Osteocyte (in vitro differentiated cells): ENCODE measurements around the gene IL1RAPL2. TPM values are rescaled to one million over a fixed set of nuclear protein-coding genes. Genes with fewer than 3 reads are reported as not detected.

ENCODE experiments used
- DNase-seq: peaks from one replicate; pipeline ENCODE4 v3.0.0; 2021; ENCODE audit warnings: mixed read lengths; ENCODE audit not compliant: unreplicated experiment; ENCODE audit errors: extremely low spot score
- H3K27ac Mint-ChIP-seq: one replicate; pipeline ENCODE4 v1.8.0; 2021; ENCODE audit warnings: mild to moderate bottlenecking, mixed read lengths; ENCODE audit not compliant: unreplicated experiment
- H3K27me3 Mint-ChIP-seq: one replicate; pipeline ENCODE4 v1.8.0; 2021; ENCODE audit warnings: mixed read lengths; ENCODE audit not compliant: unreplicated experiment
- H3K36me3 Mint-ChIP-seq: one replicate; pipeline ENCODE4 v1.8.0; 2021; ENCODE audit warnings: mixed read lengths; ENCODE audit not compliant: unreplicated experiment
- H3K4me1 Mint-ChIP-seq: one replicate; pipeline ENCODE4 v1.8.0; 2021; ENCODE audit warnings: mixed read lengths; ENCODE audit not compliant: unreplicated experiment
- H3K4me3 Mint-ChIP-seq: one replicate; pipeline ENCODE4 v1.8.0; 2021; ENCODE audit warnings: mild to moderate bottlenecking, moderate library complexity, mixed read lengths; ENCODE audit not compliant: unreplicated experiment
- H3K9me3 Mint-ChIP-seq: one replicate; pipeline ENCODE4 v1.8.0; 2021; ENCODE audit warnings: mixed read lengths; ENCODE audit not compliant: unreplicated experiment
- total RNA-seq: library from RNA; stranded (reverse); gene quantifications from 2 replicates; pipeline ENCODE4 v1.2.1, GENCODE V29; 2021
- TF ChIP-seq, protein P1 (sequence below): fragments of 200-600 bp; sonication (generic); IDR thresholded peaks from 2 replicates; pipeline ENCODE4 v1.5.0; 2021; ENCODE audit warnings: antibody characterized with exemption, mild to moderate bottlenecking, moderate library complexity

Gene IL1RAPL2
- total RNA-seq, 1 donor from 2014 or later: not detected

DNA sequence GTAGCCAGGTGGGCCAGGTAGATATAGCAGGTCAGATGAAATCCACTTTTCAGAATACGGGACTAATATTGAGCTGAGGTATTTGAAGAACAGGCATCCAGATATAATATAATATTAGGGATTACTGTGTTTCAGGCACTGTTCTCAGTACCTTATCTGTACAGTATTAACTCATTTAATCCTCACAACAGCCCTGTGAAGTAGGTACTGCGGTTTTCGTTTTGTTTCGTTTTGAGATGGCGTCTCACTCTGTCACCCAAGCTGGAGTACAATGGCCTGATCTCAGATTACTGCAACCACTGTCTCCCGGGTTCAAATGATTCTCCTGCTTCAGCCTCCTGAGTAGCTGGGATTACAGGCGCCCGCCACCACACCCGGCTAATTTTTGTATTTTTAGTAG is 129.6 kb downstream of the IL1RAPL2 start:
- H3K36me3 Mint-ChIP-seq: no peaks in the 10 kb centered on the region
- H3K4me1 Mint-ChIP-seq: no peaks in the 10 kb centered on the region
- H3K4me3 Mint-ChIP-seq: no peak overlapping the region
- no peaks in the 10 kb centered on the region for H3K27me3 Mint-ChIP-seq
- no peak overlapping the region for H3K27ac Mint-ChIP-seq
- H3K9me3 Mint-ChIP-seq: peaks cover 9% of the 10 kb centered on the region
- TF ChIP-seq, protein P1, sequence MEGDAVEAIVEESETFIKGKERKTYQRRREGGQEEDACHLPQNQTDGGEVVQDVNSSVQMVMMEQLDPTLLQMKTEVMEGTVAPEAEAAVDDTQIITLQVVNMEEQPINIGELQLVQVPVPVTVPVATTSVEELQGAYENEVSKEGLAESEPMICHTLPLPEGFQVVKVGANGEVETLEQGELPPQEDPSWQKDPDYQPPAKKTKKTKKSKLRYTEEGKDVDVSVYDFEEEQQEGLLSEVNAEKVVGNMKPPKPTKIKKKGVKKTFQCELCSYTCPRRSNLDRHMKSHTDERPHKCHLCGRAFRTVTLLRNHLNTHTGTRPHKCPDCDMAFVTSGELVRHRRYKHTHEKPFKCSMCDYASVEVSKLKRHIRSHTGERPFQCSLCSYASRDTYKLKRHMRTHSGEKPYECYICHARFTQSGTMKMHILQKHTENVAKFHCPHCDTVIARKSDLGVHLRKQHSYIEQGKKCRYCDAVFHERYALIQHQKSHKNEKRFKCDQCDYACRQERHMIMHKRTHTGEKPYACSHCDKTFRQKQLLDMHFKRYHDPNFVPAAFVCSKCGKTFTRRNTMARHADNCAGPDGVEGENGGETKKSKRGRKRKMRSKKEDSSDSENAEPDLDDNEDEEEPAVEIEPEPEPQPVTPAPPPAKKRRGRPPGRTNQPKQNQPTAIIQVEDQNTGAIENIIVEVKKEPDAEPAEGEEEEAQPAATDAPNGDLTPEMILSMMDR: no peak
- no peak for DNase-seq

DNA sequence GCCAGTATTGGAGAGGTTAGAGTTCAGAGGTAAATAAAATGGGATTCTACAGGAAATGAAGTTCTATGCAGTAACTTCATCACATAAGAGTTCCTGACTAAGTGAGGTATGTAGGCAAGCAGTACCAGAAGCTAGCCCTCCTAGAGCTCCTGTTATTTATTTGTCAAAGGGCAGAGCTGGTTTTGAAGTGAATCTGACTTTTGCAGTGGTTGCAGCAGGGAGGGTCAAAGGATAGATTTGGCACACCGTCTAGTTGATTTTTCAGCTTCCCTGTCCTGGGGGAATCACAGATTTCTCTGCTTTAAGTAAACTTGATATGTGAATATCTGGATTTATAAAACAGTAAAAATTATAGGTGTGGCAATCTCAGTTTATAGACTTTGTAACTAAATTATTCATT is 130.7 kb downstream of the IL1RAPL2 start:
- TF ChIP-seq, protein P1: no peak
- Mint-ChIP-seq H3K27ac (no peak overlapping the region), H3K9me3 (peaks cover 5% of the 10 kb centered on the region), H3K4me3 (no peak overlapping the region), H3K36me3 (no peaks in the 10 kb centered on the region), H3K4me1 (no peaks in the 10 kb centered on the region), H3K27me3 (no peaks in the 10 kb centered on the region)
- DNase-seq: no peak

DNA sequence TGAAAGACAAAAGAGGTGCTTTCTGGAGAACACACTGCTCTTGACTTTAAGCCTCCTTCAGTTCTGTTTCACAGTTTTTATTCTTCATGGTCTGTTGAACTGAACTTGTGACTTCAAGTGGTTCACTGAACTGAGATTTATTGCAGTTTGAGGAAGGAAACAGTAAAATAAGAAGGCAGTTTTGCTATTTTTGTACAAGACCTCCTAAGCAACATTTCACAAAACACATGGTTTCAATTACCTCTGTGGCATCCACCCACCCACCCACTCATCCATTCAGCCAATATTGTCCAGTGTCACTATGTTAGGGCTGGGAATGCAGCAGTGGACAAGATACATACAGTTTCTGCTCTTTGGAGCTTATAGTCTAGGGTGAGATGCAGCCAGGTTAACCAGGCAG is 131.3 kb downstream of the IL1RAPL2 start:
- Mint-ChIP-seq H3K27me3 (no peaks in the 10 kb centered on the region), H3K36me3 (no peaks in the 10 kb centered on the region), H3K9me3 (peaks cover 7% of the 10 kb centered on the region), H3K4me3 (no peak overlapping the region), H3K27ac (no peak overlapping the region), H3K4me1 (no peaks in the 10 kb centered on the region)
- TF ChIP-seq, protein P1: no peak
- DNase-seq: no peak

DNA sequence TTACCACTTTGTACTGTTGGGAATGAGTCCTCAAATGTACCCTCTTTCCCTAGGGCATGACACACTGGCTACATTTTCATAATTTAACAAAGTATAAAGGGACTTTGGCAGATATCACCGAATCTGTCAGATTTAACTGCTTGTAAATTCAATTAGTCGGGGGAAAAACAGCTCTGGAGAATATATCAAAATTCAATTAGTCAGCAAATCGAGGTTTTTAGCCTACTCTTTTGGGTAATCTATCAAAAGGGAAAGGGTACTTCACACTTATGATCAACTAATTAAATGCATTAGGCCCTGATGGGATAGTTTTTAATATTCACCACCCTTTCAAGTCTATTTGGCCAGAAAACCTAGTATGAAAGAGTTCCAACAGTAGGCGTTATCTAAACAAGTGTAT is 141.0 kb downstream of the IL1RAPL2 start:
- TF ChIP-seq, protein P1: no peak
- Mint-ChIP-seq H3K36me3 (no peaks in the 10 kb centered on the region), H3K4me1 (no peaks in the 10 kb centered on the region), H3K9me3 (peaks cover 2% of the 10 kb centered on the region), H3K27ac (no peak overlapping the region), H3K4me3 (no peak overlapping the region), H3K27me3 (no peaks in the 10 kb centered on the region)
- no peak for DNase-seq

DNA sequence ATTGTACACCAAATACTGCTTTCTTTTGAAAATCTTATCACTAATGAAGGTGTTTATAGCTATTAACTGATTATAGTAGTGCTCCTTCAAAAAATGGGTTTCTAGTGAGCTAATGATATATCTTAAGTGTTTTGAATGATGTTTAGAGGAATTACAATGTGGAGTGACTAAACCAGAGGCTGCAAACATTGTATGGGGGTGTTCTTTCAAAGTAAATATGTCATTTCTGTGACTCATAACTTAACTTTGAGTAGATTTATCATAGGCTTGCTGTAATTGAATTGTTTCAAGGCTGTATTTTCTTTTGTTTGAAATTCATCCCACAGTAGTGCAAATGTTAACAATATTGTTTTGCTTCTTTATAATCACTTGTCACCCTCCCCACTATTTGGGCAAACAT is 141.6 kb downstream of the IL1RAPL2 start:
- Mint-ChIP-seq H3K36me3 (no peaks in the 10 kb centered on the region), H3K4me3 (no peak overlapping the region), H3K9me3 (no peaks in the 10 kb centered on the region), H3K4me1 (no peaks in the 10 kb centered on the region), H3K27me3 (no peaks in the 10 kb centered on the region), H3K27ac (no peak overlapping the region)
- TF ChIP-seq, protein P1: no peak
- DNase-seq: no peak
